Uterus (tissue), 2 donors: Measurements from ENCODE around the gene IL23A.

Experiments used
- CTCF ChIP-seq, 4 experiments: fragments of 200-600 bp in 2 of 4; fragments of 450-650 bp in 2 of 4; sonication (generic) in 2 of 4; IDR thresholded peaks; one replicate each; pipeline ENCODE4 v1.5.1; 2016 to 2019; ENCODE audit warnings: antibody characterized with exemption in 4 of 4, mild to moderate bottlenecking in 2 of 4, moderate library complexity in 1 of 4
- POLR2A ChIP-seq, 2 donors: fragments of 450-650 bp; IDR thresholded peaks; one replicate each; pipeline ENCODE4 v1.6.1; 2016; ENCODE audit warnings: antibody characterized with exemption in 2 of 2, mild to moderate bottlenecking in 1 of 2, moderate library complexity in 1 of 2

GRCh38 chr12:56389412-56389811 lies 50.7 kb downstream of the IL23A start:
- TF ChIP-seq CTCF (IDR thresholded peaks at IDR 0.05) (no peak), POLR2A (IDR thresholded peaks at IDR 0.05) (no peak)
